AG09319 (cell line): ENCODE data around the gene GAS6.

ENCODE experiments used
- DNase-seq: peaks from one replicate; pipeline ENCODE4 v3.0.0-alpha.2; 2010; ENCODE audit warnings: low read depth; ENCODE audit errors: extremely low read depth
- CTCF ChIP-seq: IDR thresholded peaks from 2 replicates; pipeline ENCODE4 v1.5.1; 2011; ENCODE audit warnings: low read depth, mild to moderate bottlenecking, inconsistent platforms, low read length, moderate library complexity

The GAS6 gene

GRCh38 chr13:113810640-113811039, 53.2 kb downstream of the GAS6 start:
- no peak for DNase-seq
- TF ChIP-seq CTCF = no peak

GRCh38 chr13:113809934-113810333, 53.9 kb downstream of the GAS6 start:
- DNase-seq = no peak
- TF ChIP-seq CTCF = no peak

- no peak for DNase-seq
- TF ChIP-seq CTCF = no peak
Measured at GRCh38 chr13:113808058-113808834, 55.6 kb downstream of the GAS6 start.

GRCh38 chr13:113806526-113806925, 57.4 kb downstream of the GAS6 start:
- no peak for TF ChIP-seq CTCF

GRCh38 chr13:113806104-113806471, 57.8 kb downstream of the GAS6 start:
- DNase-seq = no peak
- no peak for TF ChIP-seq CTCF

More at GRCh38 chr13:113806526-113806925, 57.4 kb downstream of the GAS6 start:
- no peak for DNase-seq

- no peak for TF ChIP-seq CTCF
- no peak for DNase-seq
Measured at GRCh38 chr13:113805431-113806103, 58.3 kb downstream of the GAS6 start.

GRCh38 chr13:113804703-113805430, 59.0 kb downstream of the GAS6 start:
- DNase-seq = no peak
- no peak for TF ChIP-seq CTCF
